B cell (primary cell): ENCODE results near the gene CDC42EP2. TPM values are rescaled to one million over a fixed set of nuclear protein-coding genes. Genes with fewer than 3 reads are reported as not detected.

Experiments used
- ATAC-seq: fragments of 200-7000 bp; cut with Tn5 transposase; one replicate; pipeline ENCODE4 v1.10.0; 2021; ENCODE audit warnings: low read depth, mild to moderate bottlenecking, moderate number of reproducible peaks, moderate library complexity
- CTCF ChIA-PET: fragments of 350-600 bp; sonication (Branson Sonifier 250); formaldehyde crosslinking; loops from one replicate; lab custom pipeline; 2021; ENCODE audit warnings: antibody characterized with exemption, inconsistent platforms; lab: Charles Lee
- POLR2A ChIA-PET: fragments of 350-600 bp; sonication (Branson Sonifier 250); formaldehyde crosslinking; loops from one replicate; lab custom pipeline; 2021; ENCODE audit warnings: antibody characterized with exemption; lab: Charles Lee
- DNase-seq: peaks from one replicate; pipeline ENCODE4 v3.0.0; 2013
- H2AFZ ChIP-seq: 2 replicates; pipeline ENCODE4 v1.6.1; 2012; ENCODE audit warnings: mild to moderate bottlenecking, low read depth, low read length; ENCODE audit not compliant: insufficient read depth, poor library complexity, severe bottlenecking
- H3K27ac ChIP-seq, 2 donors: 1 replicate in 1 of 2; 2 replicates in 1 of 2; pipeline ENCODE4 v1.5.1; 2012 to 2013; ENCODE audit warnings: low read length in 2 of 2, mild to moderate bottlenecking in 2 of 2, moderate library complexity in 1 of 2
- H3K27me3 ChIP-seq, 4 experiments: fragments of 200-600 bp in 1 of 4; sonication (generic) in 1 of 4; replicated peaks in 1 of 4; 1 replicate in 2 of 4; 2 replicates in 2 of 4; pipeline versions ENCODE4 v1.6.1 to v1.7.0; 2013 to 2016; ENCODE audit warnings: low read length in 3 of 4, mild to moderate bottlenecking in 2 of 4, mixed read lengths in 1 of 4, moderate library complexity in 1 of 4; ENCODE audit not compliant: insufficient read depth in 4 of 4, control insufficient read depth in 3 of 4; ENCODE audit errors: control extremely low read depth in 1 of 4
- H3K36me3 ChIP-seq, 2 experiments: replicated peaks in 1 of 2; 1 replicate in 1 of 2; 2 replicates in 1 of 2; pipeline versions ENCODE4 v1.6.1 to v1.7.1; 2013; ENCODE audit warnings: low read length in 1 of 2; ENCODE audit not compliant: insufficient read depth in 2 of 2, control insufficient read depth in 1 of 2; ENCODE audit errors: control extremely low read depth in 1 of 2, extremely low read depth in 1 of 2
- H3K4me1 ChIP-seq, 2 donors: fragments of 200-600 bp in 1 of 2; sonication (generic) in 1 of 2; 1 replicate in 1 of 2; 2 replicates in 1 of 2; pipeline versions ENCODE4 v1.5.1 to v1.6.1; 2013 to 2017; ENCODE audit warnings: low read length in 2 of 2; ENCODE audit not compliant: control insufficient read depth in 2 of 2, insufficient read depth in 2 of 2
- H3K4me2 ChIP-seq: replicated peaks from 2 replicates; pipeline ENCODE3; 2012; ENCODE audit warnings: mild to moderate bottlenecking, low read depth, low read length; ENCODE audit not compliant: poor library complexity, severe bottlenecking
- H3K4me3 ChIP-seq, 5 experiments: fragments of 200-600 bp in 1 of 5; sonication (generic) in 1 of 5; 1 replicate in 3 of 5; 2 replicates in 2 of 5; pipeline versions ENCODE4 v1.5.1 to v1.7.0; 2011 to 2016; ENCODE audit warnings: low read length in 4 of 5, mild to moderate bottlenecking in 4 of 5, low read depth in 2 of 5, control low read depth in 1 of 5, moderate library complexity in 1 of 5; ENCODE audit not compliant: insufficient read depth in 1 of 5; ENCODE audit errors: control extremely low read depth in 1 of 5, extremely low read depth in 1 of 5
- H3K79me2 ChIP-seq: fragments of 200-600 bp; sonication (generic); one replicate; pipeline ENCODE4 v1.6.0; 2016; ENCODE audit warnings: low read length; ENCODE audit not compliant: control insufficient read depth, insufficient read depth
- H3K9ac ChIP-seq: fragments of 200-600 bp; sonication (generic); 2 replicates; pipeline ENCODE4 v1.6.1; 2017; ENCODE audit warnings: mild to moderate bottlenecking, low read length, moderate library complexity
- H3K9me3 ChIP-seq, 3 donors: one replicate each; pipeline versions ENCODE4 v1.6.1 to v1.7.1; 2013; ENCODE audit warnings: low read length in 2 of 3; ENCODE audit not compliant: control insufficient read depth in 2 of 3, insufficient read depth in 1 of 3; ENCODE audit errors: control extremely low read depth in 1 of 3
- H4K20me1 ChIP-seq: 2 replicates; pipeline ENCODE4 v1.6.0; 2012; ENCODE audit warnings: mild to moderate bottlenecking, low read length; ENCODE audit not compliant: insufficient read depth, control insufficient read depth, poor library complexity, severe bottlenecking
- H3K27ac Mint-ChIP-seq: one replicate; pipeline ENCODE4 v1.8.0; 2021; ENCODE audit warnings: mixed read lengths
- H3K27me3 Mint-ChIP-seq: one replicate; pipeline ENCODE4 v1.8.0; 2021; ENCODE audit warnings: mixed read lengths
- H3K4me1 Mint-ChIP-seq: one replicate; pipeline ENCODE4 v1.8.0; 2021; ENCODE audit warnings: mixed read lengths
- H3K4me3 Mint-ChIP-seq: one replicate; pipeline ENCODE4 v1.8.0; 2021; ENCODE audit warnings: mixed read lengths
- H3K9me3 Mint-ChIP-seq: one replicate; pipeline ENCODE4 v1.8.0; 2022; ENCODE audit warnings: mixed read lengths; ENCODE audit not compliant: insufficient read depth
- EZH2 ChIP-seq: IDR thresholded peaks from 2 replicates; pipeline ENCODE4 v1.6.1; 2012; ENCODE audit warnings: borderline replicate concordance, low read depth, mild to moderate bottlenecking, moderate library complexity, low read length; ENCODE audit not compliant: insufficient read depth, poor library complexity, severe bottlenecking
- WGBS: methylation state at CpG from one replicate; pipeline ENCODE4 v1.1.5; 2013; ENCODE audit warnings: missing lambda C conversion rate; ENCODE audit not compliant: insufficient coverage; 5-methylcytosine and 5-hydroxymethylcytosine counted together
- intact Hi-C: fragments of 100-400 bp; cut with micrococcal nuclease; formaldehyde crosslinking; loops from one replicate; pipeline ENCODE4 v1.10.0; 2022
- polyA plus RNA-seq: library from polyadenylated mRNA; depleted of rRNA; stranded (reverse); fragments of >200 nt; gene quantifications from 2 replicates; pipeline ENCODE4 v1.2.3, GENCODE V29; 2012
- total RNA-seq, 2 donors: library from RNA; stranded (reverse); fragments of 120-200 nt in 1 of 2; gene quantifications; 1 replicate in 1 of 2; 2 replicates in 1 of 2; pipeline versions ENCODE4 v1.2.3 to v1.2.4, GENCODE V29; 2013 to 2022
- TF ChIP-seq, protein P1 (sequence below): fragments of 200-600 bp; IDR thresholded peaks from one replicate; pipeline ENCODE4 v1.8.0; 2022; ENCODE audit warnings: antibody characterized with exemption, mild to moderate bottlenecking

Gene CDC42EP2
- total and polyA plus RNA-seq, 2 donors (not counting 1 experiment from before 2014, with no cell fraction given) = 0.69 to 1.1 TPM

DNA sequence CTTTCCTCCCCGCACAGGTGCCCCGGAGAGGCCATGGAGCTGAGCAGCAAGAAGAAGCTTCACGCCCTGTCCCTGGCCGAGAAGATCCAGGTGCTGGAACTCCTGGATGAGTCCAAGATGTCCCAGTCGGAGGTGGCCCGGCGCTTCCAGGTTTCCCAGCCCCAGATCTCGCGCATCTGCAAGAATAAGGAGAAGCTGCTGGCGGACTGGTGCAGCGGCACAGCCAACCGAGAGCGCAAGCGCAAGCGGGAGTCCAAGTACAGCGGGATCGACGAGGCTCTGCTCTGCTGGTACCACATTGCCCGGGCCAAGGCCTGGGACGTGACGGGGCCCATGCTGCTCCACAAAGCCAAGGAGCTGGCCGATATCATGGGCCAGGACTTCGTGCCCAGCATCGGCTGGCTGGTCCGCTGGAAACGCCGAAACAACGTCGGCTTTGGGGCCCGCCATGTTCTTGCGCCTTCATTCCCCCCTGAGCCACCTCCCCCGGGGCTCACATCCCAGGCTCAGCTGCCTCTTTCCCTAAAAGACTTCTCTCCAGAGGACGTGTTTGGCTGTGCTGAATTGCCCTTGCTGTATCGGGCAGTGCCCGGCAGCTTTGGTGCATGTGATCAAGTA is 41.2 kb downstream of the CDC42EP2 start:
- Histone ChIP-seq H3K79me2 (no peaks in the 10 kb centered on the region), H3K4me1 (peaks cover 11 to 16% of the 10 kb centered on the region in 2 donors), H2AFZ (peak overlapping the region; percentile 79), H3K9ac (peak overlapping the region; percentile 76), H3K9me3 (no peaks in the 10 kb centered on the region), H3K4me2 (peak overlapping the region; percentile 99), H4K20me1 (peaks cover 4% of the 10 kb centered on the region), H3K27ac (no peak overlapping the region), H3K27me3 (no peaks in the 10 kb centered on the region), H3K36me3 (peaks cover 0 to 20% of the 10 kb centered on the region in 2 experiments), H3K4me3 (peak overlapping the region in 4 of 5 experiments; percentile 51 to 79 (median 69))
- intact Hi-C loops = loop anchor here (2.0 kb wide), 2 partner anchors 41 to 63 kb away; partner anchors contain the start of gene CDC42EP2
- POLR2A ChIA-PET = interaction anchor here (0.5 to 1.4 kb wide), 9 partner anchors 7 to 618 kb away, joined by 3 to 10 read pairs (median 5); partner anchors contain the start of gene DPF2
- Mint-ChIP-seq H3K4me3 (peak overlapping the region; percentile 95), H3K9me3 (no peaks in the 10 kb centered on the region), H3K27me3 (no peaks in the 10 kb centered on the region), H3K27ac (peak overlapping the region; percentile 92), H3K4me1 (peaks cover 20% of the 10 kb centered on the region)
- 74% methylated on average over 35 of the region's 35 CpGs for WGBS
- DNase-seq = no peak
- TF ChIP-seq, protein P1, sequence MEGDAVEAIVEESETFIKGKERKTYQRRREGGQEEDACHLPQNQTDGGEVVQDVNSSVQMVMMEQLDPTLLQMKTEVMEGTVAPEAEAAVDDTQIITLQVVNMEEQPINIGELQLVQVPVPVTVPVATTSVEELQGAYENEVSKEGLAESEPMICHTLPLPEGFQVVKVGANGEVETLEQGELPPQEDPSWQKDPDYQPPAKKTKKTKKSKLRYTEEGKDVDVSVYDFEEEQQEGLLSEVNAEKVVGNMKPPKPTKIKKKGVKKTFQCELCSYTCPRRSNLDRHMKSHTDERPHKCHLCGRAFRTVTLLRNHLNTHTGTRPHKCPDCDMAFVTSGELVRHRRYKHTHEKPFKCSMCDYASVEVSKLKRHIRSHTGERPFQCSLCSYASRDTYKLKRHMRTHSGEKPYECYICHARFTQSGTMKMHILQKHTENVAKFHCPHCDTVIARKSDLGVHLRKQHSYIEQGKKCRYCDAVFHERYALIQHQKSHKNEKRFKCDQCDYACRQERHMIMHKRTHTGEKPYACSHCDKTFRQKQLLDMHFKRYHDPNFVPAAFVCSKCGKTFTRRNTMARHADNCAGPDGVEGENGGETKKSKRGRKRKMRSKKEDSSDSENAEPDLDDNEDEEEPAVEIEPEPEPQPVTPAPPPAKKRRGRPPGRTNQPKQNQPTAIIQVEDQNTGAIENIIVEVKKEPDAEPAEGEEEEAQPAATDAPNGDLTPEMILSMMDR = no peak
- TF ChIP-seq EZH2 = no peak
- ATAC-seq = no peak
- CTCF ChIA-PET = interaction anchor here (1.0 to 4.1 kb wide), 6 partner anchors 22 to 238 kb away, joined by 3 to 12 read pairs (median 3); partner anchors contain the start of gene DPF2

DNA sequence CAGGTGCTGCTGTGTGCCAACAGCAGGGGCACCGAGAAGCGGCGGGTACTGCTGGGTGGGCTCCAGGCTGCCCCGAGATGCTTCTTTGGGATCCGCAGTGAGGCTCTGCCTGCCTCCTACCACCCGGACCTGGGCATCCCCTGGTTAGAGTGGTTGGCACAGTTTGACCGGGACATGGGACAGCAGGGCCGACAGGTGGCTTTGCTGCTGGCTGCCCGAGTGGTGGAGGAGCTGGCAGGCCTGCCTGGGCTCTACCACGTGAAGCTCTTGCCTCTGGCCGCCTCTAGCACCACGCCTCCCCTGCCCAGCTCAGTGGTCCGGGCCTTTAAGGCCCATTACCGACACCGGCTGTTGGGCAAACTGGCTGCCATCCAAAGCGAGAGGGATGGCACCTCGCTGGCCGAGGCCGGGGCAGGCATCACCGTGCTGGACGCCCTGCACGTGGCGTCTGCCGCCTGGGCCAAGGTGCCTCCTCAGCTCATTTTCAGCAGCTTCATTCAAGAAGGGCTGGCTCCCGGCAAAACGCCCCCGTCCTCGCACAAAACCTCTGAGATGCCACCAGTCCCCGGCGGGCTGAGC is 41.8 kb downstream of the CDC42EP2 start:
- no peak for TF ChIP-seq EZH2
- TF ChIP-seq, protein P1 = no peak
- ChIA-PET POLR2A (interaction anchor here (0.5 to 1.4 kb wide), 7 partner anchors 8 to 618 kb away, joined by 3 to 6 read pairs (median 4); partner anchors contain the start of gene DPF2), CTCF (interaction anchor here (1.0 to 4.1 kb wide), 6 partner anchors 22 to 237 kb away, joined by 3 to 12 read pairs (median 4); partner anchors contain the start of gene DPF2)
- H3K27ac ChIP-seq = no peak overlapping the region
- H3K9me3 Mint-ChIP-seq = no peaks in the 10 kb centered on the region
- no peak overlapping the region for H3K4me3 ChIP-seq
- intact Hi-C loops = no loop called here
- H4K20me1 ChIP-seq = peaks cover 4% of the 10 kb centered on the region
- ATAC-seq (no peak), DNase-seq (peak; percentile 30)
- peak overlapping the region; percentile 95 for H3K4me3 Mint-ChIP-seq
- H3K9me3 ChIP-seq = no peaks in the 10 kb centered on the region
- H3K79me2 ChIP-seq = no peaks in the 10 kb centered on the region
- no peak overlapping the region for H3K9ac ChIP-seq
- WGBS = 98% methylated on average over 30 of the region's 30 CpGs
- no peaks in the 10 kb centered on the region for H3K27me3 ChIP-seq
- H2AFZ ChIP-seq = no peak overlapping the region
- H3K4me1 Mint-ChIP-seq = peaks cover 20% of the 10 kb centered on the region
- peaks cover 0 to 14% of the 10 kb centered on the region in 2 experiments for H3K36me3 ChIP-seq
- peak overlapping the region; percentile 10 for H3K27ac Mint-ChIP-seq
- no peaks in the 10 kb centered on the region for H3K27me3 Mint-ChIP-seq
- H3K4me1 ChIP-seq = peaks cover 11 to 16% of the 10 kb centered on the region in 2 donors
- peak overlapping the region; percentile 99 for H3K4me2 ChIP-seq
